Activated T-helper 2 cell treated with anti-CD3 and anti-CD28 coated beads, Interferon-gamma antibody, Interleukin-2, Interleukin-4, amounts not matched to agents 10 μg/mL and 5 μg/mL and 100 μg/mL, durations not matched to agents 14 hours and 24 hours and 36 hours (primary cell): ENCODE measurements around the gene DYNLL1. TPM values are rescaled to one million over a fixed set of nuclear protein-coding genes. Genes with fewer than 3 reads are reported as not detected.
"Not testable (repeated sequence)": the region's sequence is repeated elsewhere in the genome, so short reads cannot be mapped to it uniquely, and the experiment has no call there.

ENCODE experiments used
- DNase-seq: peaks from one replicate; pipeline ENCODE4 v3.0.0; 2021; ENCODE audit warnings: low spot score
- H3K27ac Mint-ChIP-seq: one replicate; pipeline ENCODE4 v1.8.0; 2021; ENCODE audit warnings: mixed read lengths
- H3K27me3 Mint-ChIP-seq: one replicate; pipeline ENCODE4 v1.8.0; 2021; ENCODE audit warnings: low read depth, mixed read lengths
- H3K36me3 Mint-ChIP-seq: one replicate; pipeline ENCODE4 v1.8.0; 2021; ENCODE audit warnings: low read depth, mixed read lengths
- H3K4me1 Mint-ChIP-seq: one replicate; pipeline ENCODE4 v1.8.0; 2021; ENCODE audit warnings: low read depth, mixed read lengths
- H3K4me3 Mint-ChIP-seq: one replicate; pipeline ENCODE4 v1.8.0; 2021; ENCODE audit warnings: low read depth, mild to moderate bottlenecking, moderate library complexity, mixed read lengths
- H3K9me3 Mint-ChIP-seq: one replicate; pipeline ENCODE4 v1.8.0; 2021; ENCODE audit warnings: mixed read lengths
- intact Hi-C: fragments of 100-400 bp; cut with micrococcal nuclease; formaldehyde crosslinking; loops from one replicate; pipeline ENCODE4 v1.15.1; 2023
- total RNA-seq: library from RNA; stranded (reverse); gene quantifications from 2 replicates; pipeline ENCODE4 v1.2.3, GENCODE V29; 2022

Gene DYNLL1
- total RNA-seq, 1 donor from 2014 or later = 323 TPM

DNA sequence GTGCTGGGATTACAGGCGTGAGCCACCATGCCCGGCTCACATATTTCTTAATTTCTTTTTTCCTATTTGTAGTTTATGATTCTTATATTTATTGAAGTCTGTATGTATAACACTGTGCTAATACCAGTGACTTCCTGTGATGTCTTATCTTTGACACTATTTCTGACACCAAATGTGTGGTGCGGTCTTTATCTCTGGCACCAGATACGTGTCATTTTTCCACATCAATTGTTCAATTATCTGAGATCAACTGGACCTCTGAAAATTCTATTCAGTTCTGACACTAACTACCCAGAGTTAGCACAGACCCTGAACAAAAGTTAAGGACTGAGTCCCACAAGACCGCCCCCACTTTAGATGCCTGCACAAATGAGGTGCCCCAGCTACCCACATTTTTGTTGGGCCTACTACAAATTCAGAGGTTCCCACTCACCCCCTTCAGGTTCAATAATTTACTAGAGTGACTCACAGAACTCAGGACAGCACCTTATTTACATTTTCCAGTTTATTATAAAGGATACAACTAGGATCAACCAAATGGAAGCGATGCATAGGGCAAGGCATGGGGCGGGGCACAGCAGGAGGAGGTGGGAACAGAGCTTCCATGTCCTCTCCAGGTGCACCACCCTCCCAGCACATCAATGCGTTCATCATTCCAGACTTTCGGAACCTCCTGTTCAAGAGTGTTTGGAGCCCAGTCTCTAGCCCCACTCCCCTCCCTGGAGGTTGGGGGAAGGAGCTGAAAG lies 14.7 kb upstream of the DYNLL1 start:
- no peaks in the 10 kb centered on the region for H3K27me3 Mint-ChIP-seq
- intact Hi-C loops = no loop called here
- no peaks in the 10 kb centered on the region for H3K9me3 Mint-ChIP-seq
- H3K4me1 Mint-ChIP-seq = peaks cover 10% of the 10 kb centered on the region
- H3K36me3 Mint-ChIP-seq = no peaks in the 10 kb centered on the region
- no peak overlapping the region for H3K4me3 Mint-ChIP-seq
- DNase-seq = no peak
- H3K27ac Mint-ChIP-seq = no peak overlapping the region

DNA sequence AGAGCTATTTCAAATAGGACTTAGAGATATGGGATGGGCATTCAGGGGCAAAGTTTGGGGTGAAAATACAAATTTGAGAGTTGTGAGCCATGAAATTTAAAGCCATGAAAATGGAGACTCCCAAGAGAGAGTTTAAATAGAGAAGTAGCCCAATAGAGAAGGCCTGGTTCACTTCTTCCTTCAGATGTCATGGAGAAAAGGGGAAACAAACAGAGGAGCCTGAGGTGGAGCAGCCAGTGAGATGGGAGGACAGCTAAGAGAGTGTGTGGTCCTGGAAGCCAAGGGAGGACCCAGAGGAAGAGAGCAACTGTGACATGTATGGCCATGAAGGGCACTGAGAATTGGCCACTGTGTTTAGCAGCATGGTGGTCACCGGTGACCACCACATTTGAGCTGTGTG lies 12.3 kb upstream of the DYNLL1 start:
- Mint-ChIP-seq H3K27me3 (no peaks in the 10 kb centered on the region), H3K36me3 (no peaks in the 10 kb centered on the region), H3K4me3 (no peak overlapping the region), H3K9me3 (no peaks in the 10 kb centered on the region), H3K27ac (no peak overlapping the region), H3K4me1 (peaks cover 10% of the 10 kb centered on the region)
- intact Hi-C loops = no loop called here
- no peak for DNase-seq

DNA sequence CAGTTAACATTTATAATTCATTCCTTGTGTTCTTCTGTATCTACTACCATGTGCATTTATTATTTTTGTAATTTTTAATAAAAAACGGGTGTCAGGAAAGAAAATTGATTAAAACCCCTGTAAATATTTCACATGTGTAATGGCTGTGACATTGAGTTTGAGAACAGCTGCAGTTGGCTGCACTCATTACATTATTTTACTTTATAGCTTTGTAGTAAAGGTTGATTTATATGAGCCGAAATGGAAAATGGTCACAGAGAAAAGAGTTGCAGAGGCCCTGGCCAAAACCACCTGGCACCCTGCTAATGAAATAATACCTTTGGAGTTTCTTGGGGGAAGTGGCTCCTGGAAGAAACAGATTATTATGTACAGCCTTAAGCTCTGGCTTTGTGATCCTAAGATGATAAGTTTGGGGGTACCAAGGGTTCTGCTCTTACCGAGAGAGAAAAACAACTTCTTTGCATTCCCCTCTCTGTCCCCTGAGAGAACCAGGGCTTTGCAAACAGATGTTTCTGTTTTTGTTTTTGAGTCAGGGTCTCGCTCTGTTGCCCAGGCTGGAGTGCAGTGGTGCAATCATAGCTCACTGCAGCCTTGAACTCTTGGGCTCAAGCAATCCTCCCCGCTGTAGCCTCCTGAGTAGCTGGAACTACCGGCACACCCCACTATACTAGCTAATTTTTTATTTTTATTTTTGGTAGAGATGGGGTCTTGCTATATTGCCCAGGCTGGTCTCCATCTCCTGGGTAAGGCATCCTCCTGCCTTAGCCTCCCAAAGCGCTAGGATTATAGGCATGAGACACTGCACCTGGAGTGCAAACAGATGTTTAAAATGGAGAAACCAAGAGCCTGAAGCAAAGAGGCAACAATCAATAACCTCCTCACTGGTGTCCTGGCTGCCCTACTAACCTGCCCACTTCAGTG lies 9.7 kb upstream of the DYNLL1 start:
- no peaks in the 10 kb centered on the region for H3K27me3 Mint-ChIP-seq
- intact Hi-C loops = no loop called here
- no peak for DNase-seq
- H3K27ac Mint-ChIP-seq = no peak overlapping the region
- H3K36me3 Mint-ChIP-seq = no peaks in the 10 kb centered on the region
- H3K9me3 Mint-ChIP-seq = no peaks in the 10 kb centered on the region
- no peak overlapping the region for H3K4me3 Mint-ChIP-seq
- peaks cover 1% of the 10 kb centered on the region for H3K4me1 Mint-ChIP-seq

DNA sequence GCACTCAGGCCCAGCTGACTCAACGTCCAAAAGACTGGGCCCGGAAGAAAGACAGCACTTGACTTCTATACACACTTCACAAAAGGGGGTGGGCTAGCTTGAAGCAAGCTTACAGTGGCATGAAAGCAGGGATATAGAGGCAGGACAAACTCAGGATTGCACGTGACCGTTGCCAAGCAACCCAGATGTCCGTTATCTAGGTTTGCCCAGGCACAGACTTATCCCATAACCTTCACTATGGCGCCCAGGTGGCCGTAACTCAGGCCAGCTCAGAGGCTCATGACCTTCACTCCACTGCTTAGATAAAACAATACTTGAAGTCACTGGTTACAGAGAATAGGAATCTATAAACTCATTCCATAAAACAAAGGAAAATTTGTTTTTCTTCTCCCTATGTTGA lies 8.4 kb upstream of the DYNLL1 start:
- H3K4me1 Mint-ChIP-seq, H3K36me3 Mint-ChIP-seq, H3K27me3 Mint-ChIP-seq, DNase-seq, intact Hi-C loops, H3K9me3 Mint-ChIP-seq, H3K4me3 Mint-ChIP-seq, H3K27ac Mint-ChIP-seq: not testable (repeated sequence)

DNA sequence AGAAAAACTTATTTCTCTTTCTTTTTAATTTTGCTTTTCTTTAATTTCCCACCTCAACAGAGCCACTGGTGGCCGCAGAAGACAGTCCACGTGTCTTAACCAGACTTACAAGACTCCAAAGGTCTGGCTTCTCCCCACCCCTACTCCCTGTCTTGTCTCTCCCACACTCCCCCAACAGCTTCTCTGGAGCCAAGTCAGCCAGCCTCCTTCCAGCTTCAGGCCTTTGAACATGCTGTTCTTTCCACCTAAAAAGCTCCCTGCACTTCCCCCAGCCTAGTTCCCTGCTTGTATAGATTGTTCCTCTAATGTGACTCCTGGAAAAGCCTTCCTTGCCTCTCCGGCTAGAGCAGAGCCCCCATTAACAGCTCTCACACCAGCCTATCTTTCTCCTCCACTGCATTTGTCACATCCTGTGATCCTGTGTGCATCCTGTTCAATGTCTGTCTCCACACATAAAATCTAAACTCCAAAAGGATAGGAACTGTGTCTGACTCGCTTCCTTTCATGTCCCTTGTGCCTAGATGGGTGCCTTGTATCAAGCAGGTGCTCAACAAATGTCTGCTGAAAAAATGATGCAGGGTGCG lies 7.8 kb upstream of the DYNLL1 start:
- Mint-ChIP-seq H3K27me3 (no peaks in the 10 kb centered on the region), H3K4me3 (no peak overlapping the region), H3K27ac (peak overlapping the region; percentile 18), H3K36me3 (no peaks in the 10 kb centered on the region), H3K9me3 (no peaks in the 10 kb centered on the region), H3K4me1 (no peaks in the 10 kb centered on the region)
- intact Hi-C loops = no loop called here
- no peak for DNase-seq

DNA sequence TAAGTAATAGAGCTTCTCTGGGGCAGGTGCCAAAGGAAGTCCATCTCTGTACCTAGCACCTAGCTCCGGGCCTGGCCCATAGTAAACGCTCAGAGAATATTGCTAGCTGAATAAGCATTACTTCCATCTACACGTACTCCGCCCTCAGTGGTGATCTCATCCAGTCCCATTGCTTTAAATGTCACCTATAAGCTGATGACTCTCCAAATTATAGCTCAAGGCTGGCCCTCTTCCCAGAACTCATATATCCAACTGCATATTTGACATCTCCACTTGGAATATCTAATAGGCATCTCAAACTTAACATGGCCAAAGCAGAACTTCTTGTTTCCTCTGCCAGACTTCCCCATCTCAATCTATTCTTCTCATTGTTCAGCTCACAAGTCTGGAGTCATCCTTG lies 6.9 kb upstream of the DYNLL1 start:
- Mint-ChIP-seq H3K4me3 (no peak overlapping the region), H3K27ac (no peak overlapping the region), H3K27me3 (no peaks in the 10 kb centered on the region), H3K4me1 (no peaks in the 10 kb centered on the region), H3K36me3 (no peaks in the 10 kb centered on the region), H3K9me3 (no peaks in the 10 kb centered on the region)
- no peak for DNase-seq
- intact Hi-C loops = no loop called here

DNA sequence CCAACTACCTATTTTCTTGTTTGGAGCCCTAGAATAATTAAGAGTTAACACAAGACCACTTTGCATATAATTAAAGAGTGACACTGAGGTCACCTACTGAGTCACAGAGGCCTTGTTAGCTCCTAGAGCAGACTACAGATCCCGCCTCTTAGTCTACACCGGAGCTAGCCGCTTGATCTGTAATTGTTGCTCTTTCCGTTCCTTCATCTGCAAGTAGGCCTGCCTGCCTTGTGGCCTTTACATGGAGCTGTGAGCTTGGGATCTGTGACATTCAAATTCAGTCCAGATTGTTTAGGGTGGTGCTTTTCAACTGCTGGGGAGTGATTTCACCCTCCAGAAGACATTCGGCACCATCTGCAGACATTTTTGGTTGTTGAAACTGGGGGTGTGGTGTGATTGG lies 5.6 kb upstream of the DYNLL1 start:
- H3K4me1 Mint-ChIP-seq = peaks cover 5% of the 10 kb centered on the region
- no peak for DNase-seq
- H3K27me3 Mint-ChIP-seq = no peaks in the 10 kb centered on the region
- H3K4me3 Mint-ChIP-seq = no peak overlapping the region
- no peaks in the 10 kb centered on the region for H3K9me3 Mint-ChIP-seq
- no peaks in the 10 kb centered on the region for H3K36me3 Mint-ChIP-seq
- intact Hi-C loops = no loop called here
- no peak overlapping the region for H3K27ac Mint-ChIP-seq

DNA sequence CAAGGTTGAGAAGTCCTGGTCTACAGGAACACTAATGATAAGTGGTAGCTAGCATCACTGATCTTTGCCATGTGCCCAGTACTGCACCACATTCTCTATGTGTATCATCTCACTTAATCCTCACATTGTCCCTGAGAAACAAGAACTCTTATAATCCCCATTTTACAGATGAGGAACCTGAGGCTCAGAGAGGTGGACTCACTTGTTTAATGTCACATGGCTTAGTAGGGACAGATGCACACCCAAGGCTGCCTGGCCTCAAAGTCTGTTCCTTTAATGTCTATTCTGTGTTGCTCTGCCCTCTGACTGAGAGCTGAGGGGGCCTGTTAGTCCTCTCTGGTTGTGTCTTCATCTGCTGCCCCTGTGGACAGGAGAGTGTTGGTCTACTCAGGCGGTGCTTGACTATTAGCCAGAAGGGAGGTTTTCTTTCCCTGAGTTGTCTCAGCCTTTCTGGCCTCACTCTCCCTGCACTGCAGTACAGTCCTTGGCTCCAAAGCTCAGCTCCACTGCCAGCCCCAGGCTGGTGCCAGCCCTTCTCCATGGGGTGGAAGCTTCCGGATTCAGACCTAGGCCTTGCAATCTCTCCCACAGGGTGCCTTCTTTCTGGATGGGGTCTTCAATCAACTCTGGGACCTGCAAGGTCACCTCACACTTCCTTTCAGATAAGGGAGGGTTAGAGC lies 4.9 kb upstream of the DYNLL1 start:
- intact Hi-C loops = no loop called here
- no peaks in the 10 kb centered on the region for H3K27me3 Mint-ChIP-seq

DNA sequence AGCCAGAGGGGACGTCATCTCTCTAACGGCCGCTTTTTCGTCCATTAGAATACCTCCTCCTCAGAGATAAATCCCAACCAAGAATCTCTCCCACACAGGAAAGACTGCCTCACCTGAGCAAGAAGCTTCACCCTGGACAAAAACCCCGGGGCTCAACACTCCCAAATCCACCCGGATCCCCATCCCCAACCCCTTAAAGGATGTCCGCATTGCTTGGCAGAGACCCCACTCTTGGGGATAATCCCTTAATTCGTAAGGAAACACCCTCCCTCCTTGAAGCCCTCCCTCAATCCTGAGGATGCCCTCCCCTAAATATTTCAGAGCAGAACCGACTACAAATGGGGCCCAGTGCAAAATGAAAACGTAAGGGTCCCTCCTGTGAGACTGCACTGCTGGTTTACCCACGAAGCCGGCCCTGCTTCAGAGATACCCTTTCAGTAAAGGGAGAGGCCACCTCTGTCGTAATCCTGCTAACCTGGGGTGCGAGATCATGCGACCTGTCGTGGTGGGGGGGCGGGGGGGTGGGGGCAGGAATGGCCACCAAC lies 655 bp upstream of the DYNLL1 start:
- Mint-ChIP-seq H3K36me3 (peaks cover 32% of the 10 kb centered on the region), H3K27me3 (no peaks in the 10 kb centered on the region), H3K27ac (peak overlapping the region; percentile 84), H3K4me1 (peaks cover 27% of the 10 kb centered on the region), H3K9me3 (no peaks in the 10 kb centered on the region), H3K4me3 (peak overlapping the region; percentile 98)
- intact Hi-C loops = loop anchor here (5.0 kb wide), 1 partner anchor 48 kb away; the partner anchor contains the start of genes GATC and TRIAP1
- DNase-seq = no peak

More for the DNA sequence above, 4.9 kb upstream of the DYNLL1 start:
- Mint-ChIP-seq H3K4me3 (no peak overlapping the region), H3K9me3 (no peaks in the 10 kb centered on the region), H3K4me1 (peaks cover 6% of the 10 kb centered on the region), H3K36me3 (no peaks in the 10 kb centered on the region), H3K27ac (no peak overlapping the region)
- DNase-seq = no peak

DNA sequence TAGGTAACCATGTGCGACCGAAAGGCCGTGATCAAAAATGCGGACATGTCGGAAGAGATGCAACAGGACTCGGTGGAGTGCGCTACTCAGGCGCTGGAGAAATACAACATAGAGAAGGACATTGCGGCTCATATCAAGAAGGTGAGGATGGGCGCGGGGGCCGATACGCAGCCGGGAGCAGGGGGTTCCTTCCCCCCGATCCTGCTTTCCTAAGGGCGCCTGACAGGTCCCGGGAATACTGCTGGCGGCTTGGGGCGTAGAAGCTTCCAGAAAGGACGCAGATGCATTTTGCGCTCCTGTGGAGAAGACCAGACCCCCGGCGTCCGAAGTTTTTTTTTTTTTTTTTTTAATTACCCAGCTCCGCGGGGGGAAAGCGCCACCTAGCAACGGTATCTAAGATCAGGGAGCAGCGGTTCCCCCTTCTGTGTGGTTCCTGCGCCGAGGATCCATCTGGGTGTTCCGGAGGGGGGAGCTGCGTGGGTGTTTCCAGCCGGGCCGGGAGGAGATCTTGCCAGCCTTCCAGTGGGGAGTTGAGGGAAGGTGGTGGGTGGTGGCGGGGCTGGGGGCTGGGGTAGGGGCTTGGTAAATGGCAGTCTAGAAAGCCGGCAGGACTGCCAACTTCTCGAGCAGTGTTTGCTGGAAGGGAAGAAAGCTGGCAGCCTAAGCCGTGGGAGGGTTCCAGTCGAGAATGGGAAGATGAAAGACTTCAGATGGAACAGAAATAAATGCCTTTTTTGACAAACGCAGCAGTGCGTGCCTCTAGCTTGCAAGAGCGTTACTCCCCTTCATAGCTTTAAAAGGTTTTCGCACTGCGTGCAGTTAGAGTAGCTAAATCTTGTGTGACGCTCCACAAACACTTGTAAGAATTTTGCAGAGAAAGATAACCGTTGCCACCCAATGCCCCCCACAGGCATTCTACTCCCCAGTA lies 764 bp downstream of the DYNLL1 start:
- H3K4me3 Mint-ChIP-seq = peak overlapping the region; percentile 98
- H3K36me3 Mint-ChIP-seq = peaks cover 37% of the 10 kb centered on the region
- H3K9me3 Mint-ChIP-seq = no peaks in the 10 kb centered on the region
- H3K27me3 Mint-ChIP-seq = no peaks in the 10 kb centered on the region
- H3K4me1 Mint-ChIP-seq = peaks cover 31% of the 10 kb centered on the region
- H3K27ac Mint-ChIP-seq = peak overlapping the region; percentile 87
- intact Hi-C loops = loop anchor here (1.0 to 5.0 kb wide), 3 partner anchors 27 to 49 kb away; partner anchors contain the start of genes GATC, RNF10, SRSF9 and TRIAP1
- DNase-seq = peak; percentile 18

DNA sequence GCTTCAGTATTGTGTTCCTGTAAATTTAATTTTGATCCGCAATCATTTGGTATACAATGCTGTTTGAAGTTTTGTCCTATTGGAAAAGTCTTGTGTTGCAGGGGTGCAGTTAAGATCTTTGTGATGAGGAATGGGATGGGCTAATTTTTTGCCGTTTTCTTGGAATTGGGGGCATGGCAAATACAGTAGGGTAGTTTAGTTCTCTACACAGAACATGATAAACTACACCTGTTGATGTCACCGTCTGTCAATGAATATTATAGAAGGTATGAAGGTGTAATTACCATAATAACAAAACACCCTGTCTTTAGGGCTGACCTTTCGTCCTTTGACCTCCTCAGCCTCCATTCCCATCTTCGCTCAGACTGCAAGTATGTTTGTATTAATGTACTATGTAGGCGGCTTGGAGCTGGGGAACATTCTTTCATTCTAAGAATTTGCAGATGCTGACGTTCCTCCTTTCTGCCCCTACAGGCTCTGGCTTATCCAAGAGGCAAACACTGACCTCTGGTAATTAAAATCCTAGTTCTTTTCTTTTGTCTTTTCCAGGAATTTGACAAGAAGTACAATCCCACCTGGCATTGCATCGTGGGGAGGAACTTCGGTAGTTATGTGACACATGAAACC lies 1.7 kb downstream of the DYNLL1 start:
- H3K27ac Mint-ChIP-seq = peak overlapping the region; percentile 29
- peaks cover 43% of the 10 kb centered on the region for H3K36me3 Mint-ChIP-seq
- H3K27me3 Mint-ChIP-seq = no peaks in the 10 kb centered on the region
- peak overlapping the region; percentile 98 for H3K4me3 Mint-ChIP-seq
- intact Hi-C loops = loop anchor here (2.0 to 5.0 kb wide), 2 partner anchors 37 to 50 kb away; partner anchors contain the start of genes GATC, RNF10 and TRIAP1
- H3K9me3 Mint-ChIP-seq = no peaks in the 10 kb centered on the region
- no peak for DNase-seq
- H3K4me1 Mint-ChIP-seq = peaks cover 31% of the 10 kb centered on the region
